ENCODE measurements around the gene LRFN2. TPM values are rescaled to one million over a fixed set of nuclear protein-coding genes. Genes with fewer than 3 reads are reported as not detected.

The LRFN2 gene
- total and polyA plus RNA-seq, 4 donors = 0.01 to 0.06 TPM; not detected in 2

- whole genome bisulfite sequencing, 2 donors = 70 to 75% methylated on average over 5 of the region's 5 CpGs
- H3K4me3 ChIP-seq = no peak overlapping the region
- peaks cover 0 to 4% (median 0%) of the 10 kb centered on the region in 4 donors for H3K9me3 ChIP-seq (ENCODE audit: control insufficient read depth in 4 of 4, insufficient read depth in 3 of 4, low read length in 3 of 4)
- DNase-seq = no peak
- ATAC-seq (ENCODE audit: insufficient read depth, low FRiP score) = no peak
- H3K27me3 ChIP-seq (ENCODE audit: control insufficient read depth in 3 of 3, insufficient read depth in 3 of 3, low read length in 2 of 3) = no peaks in the 10 kb centered on the region
- no peaks in the 10 kb centered on the region for H3K4me1 ChIP-seq (ENCODE audit: control insufficient read depth in 5 of 5, insufficient read depth in 5 of 5, low read length in 5 of 5)
- no peak overlapping the region for H3K27ac ChIP-seq (ENCODE audit: low read depth in 1 of 2, low read length in 1 of 2)
- H3K9ac ChIP-seq (ENCODE audit: insufficient read depth in 1 of 2, low read length in 2 of 2) = no peak overlapping the region
- no peaks in the 10 kb centered on the region for H3K36me3 ChIP-seq (ENCODE audit: control insufficient read depth in 4 of 4, insufficient read depth in 4 of 4, low read length in 4 of 4)
- TF ChIP-seq, protein P1, sequence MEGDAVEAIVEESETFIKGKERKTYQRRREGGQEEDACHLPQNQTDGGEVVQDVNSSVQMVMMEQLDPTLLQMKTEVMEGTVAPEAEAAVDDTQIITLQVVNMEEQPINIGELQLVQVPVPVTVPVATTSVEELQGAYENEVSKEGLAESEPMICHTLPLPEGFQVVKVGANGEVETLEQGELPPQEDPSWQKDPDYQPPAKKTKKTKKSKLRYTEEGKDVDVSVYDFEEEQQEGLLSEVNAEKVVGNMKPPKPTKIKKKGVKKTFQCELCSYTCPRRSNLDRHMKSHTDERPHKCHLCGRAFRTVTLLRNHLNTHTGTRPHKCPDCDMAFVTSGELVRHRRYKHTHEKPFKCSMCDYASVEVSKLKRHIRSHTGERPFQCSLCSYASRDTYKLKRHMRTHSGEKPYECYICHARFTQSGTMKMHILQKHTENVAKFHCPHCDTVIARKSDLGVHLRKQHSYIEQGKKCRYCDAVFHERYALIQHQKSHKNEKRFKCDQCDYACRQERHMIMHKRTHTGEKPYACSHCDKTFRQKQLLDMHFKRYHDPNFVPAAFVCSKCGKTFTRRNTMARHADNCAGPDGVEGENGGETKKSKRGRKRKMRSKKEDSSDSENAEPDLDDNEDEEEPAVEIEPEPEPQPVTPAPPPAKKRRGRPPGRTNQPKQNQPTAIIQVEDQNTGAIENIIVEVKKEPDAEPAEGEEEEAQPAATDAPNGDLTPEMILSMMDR (IDR thresholded peaks at IDR 0.05; ENCODE audit: control extremely low read depth, extremely low read depth) = no peak
Measured at GRCh38 chr6:40563111-40563510, 24.1 kb downstream of the LRFN2 start.

DNA sequence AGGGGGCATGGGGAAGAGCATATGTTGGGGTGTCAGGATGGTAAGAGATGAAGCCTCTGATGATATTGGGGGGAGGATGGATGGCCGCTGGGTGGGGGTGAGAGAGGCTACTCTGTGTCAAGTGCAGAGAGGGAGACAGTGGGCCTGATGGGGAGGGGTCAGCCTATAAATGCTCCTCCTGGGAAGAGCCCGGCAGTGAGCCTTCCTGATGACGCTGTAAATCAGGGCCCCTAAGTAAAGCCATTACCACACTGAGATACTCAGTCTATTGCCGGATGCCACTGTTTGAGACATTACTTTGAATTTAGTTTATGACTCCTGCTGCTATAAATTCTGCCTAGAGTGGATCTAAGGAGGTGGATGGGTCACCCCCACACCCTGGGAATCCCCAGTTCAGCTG is 28.1 kb downstream of the LRFN2 start:
- Histone ChIP-seq H3K36me3 (ENCODE audit: control insufficient read depth in 4 of 4, insufficient read depth in 4 of 4, low read length in 4 of 4) (no peaks in the 10 kb centered on the region), H3K27me3 (ENCODE audit: control insufficient read depth in 3 of 3, insufficient read depth in 3 of 3, low read length in 2 of 3) (no peaks in the 10 kb centered on the region), H3K9me3 (ENCODE audit: control insufficient read depth in 4 of 4, insufficient read depth in 3 of 4, low read length in 3 of 4) (peaks cover 0 to 2% (median 0%) of the 10 kb centered on the region in 4 donors), H3K4me1 (ENCODE audit: control insufficient read depth in 5 of 5, insufficient read depth in 5 of 5, low read length in 5 of 5) (no peaks in the 10 kb centered on the region), H3K27ac (ENCODE audit: low read depth in 1 of 2, low read length in 1 of 2) (no peak overlapping the region), H3K9ac (ENCODE audit: insufficient read depth in 1 of 2, low read length in 2 of 2) (no peak overlapping the region), H3K4me3 (no peak overlapping the region)
- 92 to 94% methylated on average over 4 of the region's 4 CpGs for WGBS, 2 donors
- DNase-seq (no peak), ATAC-seq (ENCODE audit: insufficient read depth, low FRiP score) (no peak)
- TF ChIP-seq, protein P1 (IDR thresholded peaks at IDR 0.05; ENCODE audit: control extremely low read depth, extremely low read depth) = no peak

DNA sequence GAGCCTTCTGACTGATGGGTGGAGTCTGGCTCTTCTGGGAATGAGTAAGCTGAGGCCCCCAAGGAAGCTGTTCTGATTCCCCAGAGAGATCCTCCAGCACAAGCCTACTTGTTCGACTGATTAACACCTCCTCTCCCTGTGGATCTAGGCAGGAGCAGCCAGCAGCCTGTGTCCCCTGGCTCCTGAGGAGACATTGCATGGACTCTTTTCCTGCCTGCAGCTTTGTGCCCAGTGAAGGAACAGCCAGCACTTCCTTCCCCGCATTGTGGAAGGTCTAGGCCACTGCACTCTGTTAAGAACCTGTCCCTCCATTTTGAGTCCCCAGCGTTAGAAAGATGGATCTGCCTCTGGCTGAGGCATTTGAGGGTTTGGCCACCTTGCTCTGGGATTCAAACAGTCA is 29.1 kb downstream of the LRFN2 start:
- Histone ChIP-seq H3K9me3 (ENCODE audit: control insufficient read depth in 4 of 4, insufficient read depth in 3 of 4, low read length in 3 of 4) (peaks cover 0 to 1% (median 0%) of the 10 kb centered on the region in 4 donors), H3K27me3 (ENCODE audit: control insufficient read depth in 3 of 3, insufficient read depth in 3 of 3, low read length in 2 of 3) (no peaks in the 10 kb centered on the region), H3K4me1 (ENCODE audit: control insufficient read depth in 5 of 5, insufficient read depth in 5 of 5, low read length in 5 of 5) (no peaks in the 10 kb centered on the region), H3K4me3 (no peak overlapping the region), H3K36me3 (ENCODE audit: control insufficient read depth in 4 of 4, insufficient read depth in 4 of 4, low read length in 4 of 4) (no peaks in the 10 kb centered on the region), H3K9ac (ENCODE audit: insufficient read depth in 1 of 2, low read length in 2 of 2) (no peak overlapping the region), H3K27ac (ENCODE audit: low read depth in 1 of 2, low read length in 1 of 2) (no peak overlapping the region)
- ATAC-seq (ENCODE audit: insufficient read depth, low FRiP score) (no peak), DNase-seq (no peak)
- TF ChIP-seq, protein P1 (IDR thresholded peaks at IDR 0.05; ENCODE audit: control extremely low read depth, extremely low read depth) = no peak
- WGBS, 2 donors = 65% methylated on average over 3 of the region's 3 CpGs

DNA sequence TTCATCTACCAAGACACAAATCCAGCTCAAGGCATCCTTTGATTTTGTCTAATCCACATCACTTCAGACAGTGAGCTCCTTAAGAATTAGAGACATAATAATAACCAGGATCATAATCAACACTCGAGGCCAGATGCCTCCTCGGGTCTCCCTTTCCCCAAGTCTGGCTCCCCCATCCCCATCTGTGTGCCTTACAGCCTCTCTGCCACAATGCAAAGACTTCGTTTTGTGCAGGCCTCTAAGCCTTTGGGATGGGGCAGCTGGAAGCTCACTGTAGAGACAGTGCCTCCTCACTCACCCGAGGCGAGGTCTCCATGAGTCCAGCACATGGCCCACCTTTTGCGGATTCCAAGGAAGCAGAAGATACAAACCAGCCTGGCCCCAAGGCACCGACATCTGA is 30.3 kb downstream of the LRFN2 start:
- TF ChIP-seq, protein P1 (IDR thresholded peaks at IDR 0.05; ENCODE audit: control extremely low read depth, extremely low read depth) = no peak
- DNase-seq = no peak
- 88 to 92% methylated on average over 7 of the region's 7 CpGs for WGBS, 2 donors
- Histone ChIP-seq H3K36me3 (ENCODE audit: control insufficient read depth in 4 of 4, insufficient read depth in 4 of 4, low read length in 4 of 4) (no peaks in the 10 kb centered on the region), H3K4me1 (ENCODE audit: control insufficient read depth in 5 of 5, insufficient read depth in 5 of 5, low read length in 5 of 5) (no peaks in the 10 kb centered on the region), H3K9me3 (ENCODE audit: control insufficient read depth in 4 of 4, insufficient read depth in 3 of 4, low read length in 3 of 4) (no peaks in the 10 kb centered on the region), H3K9ac (ENCODE audit: insufficient read depth in 1 of 2, low read length in 2 of 2) (no peak overlapping the region), H3K27me3 (ENCODE audit: control insufficient read depth in 3 of 3, insufficient read depth in 3 of 3, low read length in 2 of 3) (no peaks in the 10 kb centered on the region), H3K27ac (ENCODE audit: low read depth in 1 of 2, low read length in 1 of 2) (no peak overlapping the region), H3K4me3 (no peak overlapping the region)
- no peak for ATAC-seq (ENCODE audit: insufficient read depth, low FRiP score)

Measured in lung (tissue), 12 donors.